ENCODE data around the gene ZC3H10. TPM values are rescaled to one million over a fixed set of nuclear protein-coding genes. Genes with fewer than 3 reads are reported as not detected.

ZC3H10 gene
- total and polyA plus RNA-seq, 2 of the 13 experiments (the other 11 are each of a cell fraction or from before 2014, with no cell fraction given): 0.70 to 2.3 TPM

GRCh38 chr12:56127888-56128669 lies 10.0 kb downstream of the ZC3H10 start, which contains the start of gene ESYT1 (continued):
- TF ChIP-seq AGO1 (IDR thresholded peaks at IDR 0.05; ENCODE audit: low read depth, low read length, poor library complexity, severe bottlenecking) (peak; percentile 69), THAP9 (CRISPR knock-in tag; IDR thresholded peaks at IDR 0.05; ENCODE audit: borderline replicate concordance) (no peak; the same call in 1 of the 2 replicates), TBX2 (CRISPR knock-in tag; IDR thresholded peaks at IDR 0.05; ENCODE audit: borderline replicate concordance) (peak; percentile 41; the same call in 1 of the 2 replicates), BCL6 (CRISPR knock-in tag; IDR thresholded peaks at IDR 0.05) (peak; percentile 21; the same call in 1 of the 2 replicates), HOXA9 (CRISPR knock-in tag; IDR thresholded peaks at IDR 0.05; ENCODE audit: borderline replicate concordance) (no peak), ZBTB21 (CRISPR knock-in tag; IDR thresholded peaks at IDR 0.05) (peak; percentile 88), SMARCC2 (IDR thresholded peaks at IDR 0.05) (no peak), NPAS2 (CRISPR knock-in tag; IDR thresholded peaks at IDR 0.05; ENCODE audit: borderline replicate concordance) (peak; percentile 46; the same call in 1 of the 2 replicates)
- TF ChIP-seq, protein P1, sequence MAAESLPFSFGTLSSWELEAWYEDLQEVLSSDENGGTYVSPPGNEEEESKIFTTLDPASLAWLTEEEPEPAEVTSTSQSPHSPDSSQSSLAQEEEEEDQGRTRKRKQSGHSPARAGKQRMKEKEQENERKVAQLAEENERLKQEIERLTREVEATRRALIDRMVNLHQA (CRISPR knock-in tag; IDR thresholded peaks at IDR 0.05): no peak

All from HepG2 (cell line).